HepG2 (cell line): ENCODE data around the gene COL18A1. TPM values are rescaled to one million over a fixed set of nuclear protein-coding genes. Genes with fewer than 3 reads are reported as not detected.
A peak's percentile ranks its signal among the peaks of the same experiment; 100 is the strongest.

Source experiments
- ATF6 ChIP-seq: sonication (generic); formaldehyde crosslinking; conservative IDR thresholded peaks from 2 replicates; pipeline ENCODE4 v1.4.0; 2020; ENCODE audit warnings: missing genetic modification reagents
- BHLHE40 ChIP-seq: IDR thresholded peaks from 2 replicates; pipeline ENCODE4 v1.6.1; 2011; ENCODE audit warnings: low read length, improper control_type of control experiment
- EZH2 ChIP-seq: conservative IDR thresholded peaks from 2 replicates; pipeline ENCODE4 v1.6.1; 2012; ENCODE audit warnings: mild to moderate bottlenecking, low read depth, low read length, moderate library complexity
- FOXO1 ChIP-seq: sonication (generic); formaldehyde crosslinking; IDR thresholded peaks from 2 replicates; pipeline ENCODE4 v1.4.0; 2020; ENCODE audit warnings: missing genetic modification reagents
- ISL2 ChIP-seq: sonication (generic); formaldehyde crosslinking; IDR thresholded peaks from 2 replicates; pipeline ENCODE4 v1.5.0; 2020; ENCODE audit warnings: missing genetic modification reagents
- MLLT10 ChIP-seq: sonication (generic); formaldehyde crosslinking; IDR thresholded peaks from 2 replicates; pipeline ENCODE4 v1.4.0; 2020; ENCODE audit warnings: missing genetic modification reagents
- NCOA1 ChIP-seq: sonication (generic); formaldehyde crosslinking; IDR thresholded peaks from 2 replicates; pipeline ENCODE4 v1.9.0; 2021; ENCODE audit warnings: missing genetic modification reagents
- RAD51 ChIP-seq: fragments of 450-650 bp; IDR thresholded peaks from 2 replicates; pipeline ENCODE4 v1.6.1; 2016; ENCODE audit warnings: borderline replicate concordance
- SNAPC2 ChIP-seq: sonication (generic); formaldehyde crosslinking; IDR thresholded peaks from 2 replicates; pipeline ENCODE4 v1.8.1; 2022; ENCODE audit warnings: mild to moderate bottlenecking, missing genetic modification reagents
- TCF12 ChIP-seq, 2 experiments: fragments of 450-650 bp in 1 of 2; sonication (generic) in 1 of 2; formaldehyde crosslinking in 1 of 2; IDR thresholded peaks; 2 replicates each; pipeline versions ENCODE4 v1.6.1 to v1.8.0; 2017 to 2022; ENCODE audit warnings: antibody characterized with exemption in 1 of 2, mild to moderate bottlenecking in 1 of 2, missing genetic modification reagents in 1 of 2, moderate library complexity in 1 of 2
- TRIM22 ChIP-seq: fragments of 450-650 bp; IDR thresholded peaks from 2 replicates; pipeline ENCODE4 v1.6.1; 2017
- U2AF2 ChIP-seq: fragments of 200-400 bp; formaldehyde crosslinking; IDR thresholded peaks from 2 replicates; pipeline ENCODE4 v1.6.1; 2017; ENCODE audit warnings: low read depth, mild to moderate bottlenecking, low read length
- ZFY ChIP-seq: sonication (generic); formaldehyde crosslinking; IDR thresholded peaks from 2 replicates; pipeline ENCODE4 v1.4.0; 2020; ENCODE audit warnings: missing genetic modification reagents
- ZNF354B ChIP-seq: sonication (generic); formaldehyde crosslinking; IDR thresholded peaks from 2 replicates; pipeline ENCODE4 v1.8.0; 2022; ENCODE audit warnings: mild to moderate bottlenecking, missing genetic modification reagents
- ZNF580 ChIP-seq: IDR thresholded peaks from 2 replicates; pipeline ENCODE4 v1.6.1; 2016; ENCODE audit warnings: low read depth, borderline replicate concordance
- ZNF615 ChIP-seq: sonication (generic); formaldehyde crosslinking; IDR thresholded peaks from 2 replicates; pipeline ENCODE4 v1.5.0; 2020; ENCODE audit warnings: mild to moderate bottlenecking, missing genetic modification reagents, borderline replicate concordance
- ZNF747 ChIP-seq: sonication (generic); formaldehyde crosslinking; IDR thresholded peaks from 2 replicates; pipeline ENCODE4 v1.8.1; 2023; ENCODE audit warnings: missing genetic modification reagents, mild to moderate bottlenecking, borderline replicate concordance
- ZNF775 ChIP-seq: sonication (generic); formaldehyde crosslinking; IDR thresholded peaks from 2 replicates; pipeline ENCODE4 v1.4.0; 2020; ENCODE audit warnings: missing genetic modification reagents, mild to moderate bottlenecking, moderate library complexity, borderline replicate concordance
- ZNF790 ChIP-seq: sonication (generic); formaldehyde crosslinking; IDR thresholded peaks from 2 replicates; pipeline ENCODE4 v1.8.0; 2022; ENCODE audit warnings: missing genetic modification reagents, mild to moderate bottlenecking, borderline replicate concordance
- polyA plus RNA-seq, 8 experiments: library from polyadenylated mRNA; depleted of rRNA in 3 of 8; stranded (reverse) in 7 of 8; unstranded in 1 of 8; fragments of >200 nt; fragmentation: Illumina TruSeq in 4 of 8; extraction: Trizol in 4 of 8; gene quantifications; 2 replicates each; pipeline versions ENCODE4 v1.2.1 to v1.2.3, GENCODE V29; 2011 to 2016; ENCODE audit warnings: low read depth in 4 of 8, missing spikeins in 1 of 8, mixed read lengths in 1 of 8; ENCODE audit not compliant: insufficient read depth in 1 of 8
- total RNA-seq, 5 experiments: library from RNA; depleted of rRNA; stranded (reverse); fragments of >200 nt; fragmentation: Illumina TruSeq; extraction: Trizol; gene quantifications; 2 replicates each; pipeline ENCODE4 v1.2.3, GENCODE V29; 2016; ENCODE audit warnings: low read depth in 1 of 5
- TF ChIP-seq, protein P1 (sequence below): sonication (generic); formaldehyde crosslinking; IDR thresholded peaks from 2 replicates; pipeline ENCODE4 v1.8.1; 2023; ENCODE audit warnings: missing genetic modification reagents, mild to moderate bottlenecking, borderline replicate concordance
- TF ChIP-seq, protein P2 (sequence below): sonication (generic); formaldehyde crosslinking; IDR thresholded peaks from 2 replicates; pipeline ENCODE4 v1.4.0; 2020; ENCODE audit warnings: missing genetic modification reagents
- TF ChIP-seq, protein P3 (sequence below): sonication (generic); formaldehyde crosslinking; IDR thresholded peaks from 2 replicates; pipeline ENCODE4 v1.5.1; 2020; ENCODE audit warnings: mild to moderate bottlenecking, missing genetic modification reagents

COL18A1 gene
- total and polyA plus RNA-seq, 2 of the 13 experiments (the other 11 are each of a cell fraction or from before 2014, with no cell fraction given): 79.0 to 102 TPM

DNA sequence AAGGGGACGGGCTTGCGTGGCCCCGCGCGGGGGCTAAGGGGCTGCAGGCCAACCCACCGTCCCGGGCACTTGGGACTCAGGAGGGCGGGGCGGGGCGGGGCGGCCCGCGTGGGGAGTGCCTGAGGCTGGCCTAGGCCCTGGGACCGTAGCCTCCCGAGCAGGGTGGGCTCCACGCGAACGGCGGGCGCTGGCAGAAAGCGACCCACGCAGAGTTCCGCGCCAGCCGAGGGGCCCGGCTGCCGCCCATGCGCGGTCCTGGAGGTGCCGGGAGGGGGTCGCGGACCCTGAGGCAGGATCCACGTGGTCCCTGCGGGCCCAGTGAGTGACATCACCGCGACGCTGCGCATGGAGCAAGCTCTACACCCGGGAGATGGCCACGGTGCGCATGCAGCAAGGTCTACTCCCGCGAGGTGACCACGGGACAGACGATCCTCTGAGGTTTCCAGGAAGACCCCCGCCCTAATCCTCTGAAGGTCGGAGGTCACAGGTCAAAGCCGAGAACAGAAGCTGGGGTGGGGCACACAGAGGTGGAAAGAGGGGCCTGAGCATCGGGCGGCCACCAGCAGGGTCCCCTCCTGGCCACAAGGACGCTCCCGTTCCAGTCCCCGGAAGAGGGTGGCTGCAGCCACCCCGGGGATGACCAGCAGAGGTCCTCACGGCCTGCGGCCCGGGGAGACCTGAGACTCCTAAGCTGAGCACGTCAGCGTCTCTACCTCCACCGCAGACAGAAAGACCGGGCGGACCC lies 150.8 kb downstream of the COL18A1 start (continued):
- TF ChIP-seq ATF6 (CRISPR knock-in tag) (0 out of 2 replicates have a peak, but pooled peaks have one; percentile 62), ZNF790 (CRISPR knock-in tag) (0 out of 2 replicates have a peak, but pooled peaks have one; percentile 31), FOXO1 (CRISPR knock-in tag) (peak; percentile 33), MLLT10 (no peak), ZNF354B (no peak), RAD51 (no peak), ZNF775 (CRISPR knock-in tag) (no peak), ZNF580 (CRISPR knock-in tag) (peak; percentile 77; the same call in 1 of the 2 replicates), ISL2 (CRISPR knock-in tag) (peak; percentile 47), TRIM22 (no peak), NCOA1 (peak; percentile 75; the same call in 1 of the 2 replicates), EZH2 (no peak), ZNF747 (CRISPR knock-in tag) (no peak), ZFY (CRISPR knock-in tag) (peak; percentile 84), BHLHE40 (peak; percentile 19; the same call in 1 of the 2 replicates), TCF12 (IDR thresholded peaks at IDR 0.05) (no peak), TCF12 (CRISPR knock-in tag; IDR thresholded peaks at IDR 0.05) (no peak), ZNF615 (CRISPR knock-in tag) (no peak), U2AF2 (no peak), SNAPC2 (CRISPR knock-in tag) (no peak)
- TF ChIP-seq, protein P1, sequence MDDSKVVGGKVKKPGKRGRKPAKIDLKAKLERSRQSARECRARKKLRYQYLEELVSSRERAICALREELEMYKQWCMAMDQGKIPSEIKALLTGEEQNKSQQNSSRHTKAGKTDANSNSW (CRISPR knock-in tag): peak; percentile 77; the same call in 1 of the 2 replicates
- TF ChIP-seq, protein P2, sequence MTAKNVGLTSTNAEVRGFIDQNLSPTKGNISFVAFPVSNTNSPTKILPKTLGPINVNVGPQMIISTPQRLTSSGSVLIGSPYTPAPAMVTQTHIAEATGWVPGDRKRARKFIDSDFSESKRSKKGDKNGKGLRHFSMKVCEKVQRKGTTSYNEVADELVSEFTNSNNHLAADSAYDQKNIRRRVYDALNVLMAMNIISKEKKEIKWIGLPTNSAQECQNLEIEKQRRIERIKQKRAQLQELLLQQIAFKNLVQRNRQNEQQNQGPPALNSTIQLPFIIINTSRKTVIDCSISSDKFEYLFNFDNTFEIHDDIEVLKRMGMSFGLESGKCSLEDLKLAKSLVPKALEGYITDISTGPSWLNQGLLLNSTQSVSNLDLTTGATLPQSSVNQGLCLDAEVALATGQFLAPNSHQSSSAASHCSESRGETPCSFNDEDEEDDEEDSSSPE (CRISPR knock-in tag): peak; percentile 72
- TF ChIP-seq, protein P3, sequence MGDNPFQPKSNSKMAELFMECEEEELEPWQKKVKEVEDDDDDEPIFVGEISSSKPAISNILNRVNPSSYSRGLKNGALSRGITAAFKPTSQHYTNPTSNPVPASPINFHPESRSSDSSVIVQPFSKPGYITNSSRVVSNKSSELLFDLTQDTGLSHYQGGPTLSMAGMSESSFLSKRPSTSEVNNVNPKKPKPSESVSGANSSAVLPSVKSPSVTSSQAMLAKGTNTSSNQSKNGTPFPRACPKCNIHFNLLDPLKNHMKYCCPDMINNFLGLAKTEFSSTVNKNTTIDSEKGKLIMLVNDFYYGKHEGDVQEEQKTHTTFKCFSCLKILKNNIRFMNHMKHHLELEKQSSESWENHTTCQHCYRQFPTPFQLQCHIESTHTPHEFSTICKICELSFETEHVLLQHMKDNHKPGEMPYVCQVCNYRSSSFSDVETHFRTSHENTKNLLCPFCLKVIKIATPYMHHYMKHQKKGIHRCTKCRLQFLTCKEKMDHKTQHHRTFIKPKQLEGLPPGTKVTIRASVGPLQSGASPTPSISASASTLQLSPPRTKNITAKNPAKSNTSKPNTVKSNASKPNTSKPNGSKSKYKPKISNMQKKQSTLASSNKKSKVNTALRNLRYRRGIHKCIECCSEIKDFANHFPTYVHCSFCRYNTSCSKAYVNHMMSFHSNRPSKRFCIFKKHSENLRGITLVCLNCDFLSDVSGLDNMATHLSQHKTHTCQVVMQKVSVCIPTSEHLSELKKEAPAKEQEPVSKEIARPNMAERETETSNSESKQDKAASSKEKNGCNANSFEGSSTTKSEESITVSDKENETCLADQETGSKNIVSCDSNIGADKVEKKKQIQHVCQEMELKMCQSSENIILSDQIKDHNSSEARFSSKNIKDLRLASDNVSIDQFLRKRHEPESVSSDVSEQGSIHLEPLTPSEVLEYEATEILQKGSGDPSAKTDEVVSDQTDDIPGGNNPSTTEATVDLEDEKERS (CRISPR knock-in tag): no peak
